ENCODE measurements around the gene ARHGAP24. TPM values are rescaled to one million over a fixed set of nuclear protein-coding genes. Genes with fewer than 3 reads are reported as not detected.

The ARHGAP24 gene
- total and polyA plus RNA-seq, 2 experiments from 2014 or later, result 5.1 to 8.6 TPM

DNA sequence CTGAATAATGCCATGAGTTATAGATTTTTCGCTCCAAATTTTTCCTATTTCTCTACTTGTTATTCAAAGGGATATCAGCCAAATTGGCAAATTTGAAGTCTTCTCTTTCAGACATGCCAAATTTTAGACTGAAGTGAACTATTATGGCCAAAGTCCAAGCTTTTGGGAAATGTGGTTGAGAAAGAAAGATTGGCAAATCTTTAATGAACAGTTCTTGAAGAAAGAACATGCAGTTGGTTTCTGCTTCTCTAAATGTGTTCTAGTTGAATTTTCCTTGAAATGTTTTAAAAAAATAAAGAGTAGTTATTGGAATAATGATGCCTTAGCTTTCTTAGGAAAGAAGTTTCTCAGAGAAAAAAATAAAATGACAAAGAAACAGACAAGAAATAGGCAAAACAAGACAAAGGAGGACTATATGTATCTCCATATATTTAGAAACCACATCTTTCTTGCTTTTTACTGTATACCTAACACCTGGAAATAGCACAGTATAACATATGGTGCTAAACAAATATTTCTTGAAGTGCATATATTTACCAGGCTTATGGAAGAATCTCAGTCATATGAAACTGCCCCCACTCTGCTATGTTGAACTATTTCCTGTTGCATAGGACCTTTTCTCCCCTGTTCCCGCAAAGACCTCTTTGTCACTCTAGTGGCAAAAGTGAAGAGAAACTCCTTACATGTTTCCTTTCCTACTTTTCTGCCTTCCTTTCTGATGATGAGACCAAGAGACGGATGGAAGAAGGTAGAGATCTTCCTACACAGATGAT lies 250.0 kb downstream of the ARHGAP24 start:
- no peaks in the 10 kb centered on the region for H3K9me3 ChIP-seq (ENCODE audit: low read depth)
- no peaks in the 10 kb centered on the region for H3K4me1 ChIP-seq (ENCODE audit: low read depth)
- TF ChIP-seq, protein P1, sequence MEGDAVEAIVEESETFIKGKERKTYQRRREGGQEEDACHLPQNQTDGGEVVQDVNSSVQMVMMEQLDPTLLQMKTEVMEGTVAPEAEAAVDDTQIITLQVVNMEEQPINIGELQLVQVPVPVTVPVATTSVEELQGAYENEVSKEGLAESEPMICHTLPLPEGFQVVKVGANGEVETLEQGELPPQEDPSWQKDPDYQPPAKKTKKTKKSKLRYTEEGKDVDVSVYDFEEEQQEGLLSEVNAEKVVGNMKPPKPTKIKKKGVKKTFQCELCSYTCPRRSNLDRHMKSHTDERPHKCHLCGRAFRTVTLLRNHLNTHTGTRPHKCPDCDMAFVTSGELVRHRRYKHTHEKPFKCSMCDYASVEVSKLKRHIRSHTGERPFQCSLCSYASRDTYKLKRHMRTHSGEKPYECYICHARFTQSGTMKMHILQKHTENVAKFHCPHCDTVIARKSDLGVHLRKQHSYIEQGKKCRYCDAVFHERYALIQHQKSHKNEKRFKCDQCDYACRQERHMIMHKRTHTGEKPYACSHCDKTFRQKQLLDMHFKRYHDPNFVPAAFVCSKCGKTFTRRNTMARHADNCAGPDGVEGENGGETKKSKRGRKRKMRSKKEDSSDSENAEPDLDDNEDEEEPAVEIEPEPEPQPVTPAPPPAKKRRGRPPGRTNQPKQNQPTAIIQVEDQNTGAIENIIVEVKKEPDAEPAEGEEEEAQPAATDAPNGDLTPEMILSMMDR (IDR thresholded peaks at IDR 0.05; ENCODE audit: low read depth, low read length), result no peak
- DNase-seq (ENCODE audit: low read depth in 1 of 2, low spot score in 1 of 2), result peak in 1 of 2 donors; percentile 58
- H3K27ac ChIP-seq, result peak overlapping the region; percentile 21
- no peak overlapping the region for H3K4me3 ChIP-seq
- H3K27me3 ChIP-seq, result no peaks in the 10 kb centered on the region
- H3K36me3 ChIP-seq, result no peaks in the 10 kb centered on the region

DNA sequence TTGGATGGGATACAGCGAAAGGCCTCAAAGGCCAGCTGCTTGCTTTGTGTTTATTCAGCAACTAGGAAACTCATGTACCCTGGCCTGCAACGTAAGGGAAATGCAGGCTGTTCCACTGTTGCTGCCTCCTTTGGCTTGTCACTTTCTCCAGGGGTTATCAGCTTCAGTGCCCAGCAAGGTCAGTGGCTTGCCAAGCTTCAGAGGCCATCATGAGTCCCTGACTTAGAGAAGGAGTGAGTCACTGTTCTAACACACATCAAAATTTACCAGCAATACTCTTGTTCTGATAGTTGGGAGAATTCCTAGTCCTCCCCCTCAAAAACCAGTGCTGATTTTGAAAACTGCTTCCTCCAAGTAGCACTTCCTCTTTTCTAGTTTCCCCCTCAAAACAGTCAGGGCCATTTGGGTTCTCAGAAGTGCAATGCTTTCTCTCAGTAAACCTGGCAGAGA lies 250.8 kb downstream of the ARHGAP24 start:
- Histone ChIP-seq H3K4me1 (ENCODE audit: low read depth) (no peaks in the 10 kb centered on the region), H3K27ac (peak overlapping the region; percentile 21), H3K9me3 (ENCODE audit: low read depth) (no peaks in the 10 kb centered on the region), H3K27me3 (no peaks in the 10 kb centered on the region), H3K36me3 (no peaks in the 10 kb centered on the region), H3K4me3 (no peak overlapping the region)
- TF ChIP-seq, protein P1 (IDR thresholded peaks at IDR 0.05; ENCODE audit: low read depth, low read length), result no peak
- DNase-seq (ENCODE audit: low read depth in 1 of 2, low spot score in 1 of 2), result peak; percentile 35 to 62

DNA sequence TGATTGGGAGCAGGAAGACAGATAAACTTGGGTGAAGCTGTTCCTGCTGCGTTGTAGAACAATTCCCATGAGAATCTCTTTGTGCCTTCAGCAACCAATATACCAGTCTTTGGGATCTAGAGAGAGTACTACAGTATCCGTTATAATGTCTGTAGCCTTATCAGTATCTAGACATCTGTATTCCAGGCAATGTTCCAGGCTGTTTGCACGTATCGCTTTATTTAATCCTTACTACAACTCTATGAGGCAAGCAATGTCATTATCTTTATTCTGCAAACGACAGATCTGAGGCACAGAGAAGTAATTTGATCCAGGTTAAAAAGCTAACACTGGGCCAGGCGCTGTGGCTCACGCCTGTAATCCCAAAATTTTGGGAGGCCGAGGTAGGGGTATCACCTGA lies 251.6 kb downstream of the ARHGAP24 start:
- no peaks in the 10 kb centered on the region for H3K36me3 ChIP-seq
- H3K27ac ChIP-seq, result no peak overlapping the region

DNA sequence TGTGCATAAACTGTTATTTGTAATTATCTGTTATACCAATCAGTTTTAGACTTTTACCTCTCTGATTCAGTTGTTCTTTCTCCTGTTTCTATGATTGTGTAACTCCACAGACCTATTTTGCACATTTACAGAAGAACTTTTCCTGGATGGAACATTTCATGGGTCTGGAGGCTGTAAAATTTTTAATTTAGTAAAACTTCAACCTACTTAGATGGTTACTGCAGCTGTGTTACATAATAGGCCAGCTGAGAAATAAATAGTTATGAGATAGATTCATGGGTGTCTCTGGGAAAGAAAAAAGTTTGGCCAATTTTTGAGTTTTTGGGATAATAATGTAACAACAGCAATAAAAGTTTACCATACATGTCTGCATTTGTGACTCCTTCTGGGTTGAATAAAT lies 253.5 kb downstream of the ARHGAP24 start:
- Histone ChIP-seq H3K27ac (no peak overlapping the region), H3K4me1 (ENCODE audit: low read depth) (no peaks in the 10 kb centered on the region)
- TF ChIP-seq, protein P1 (IDR thresholded peaks at IDR 0.05; ENCODE audit: low read depth, low read length), result no peak

More for the DNA sequence above, 251.6 kb downstream of the ARHGAP24 start:
- Histone ChIP-seq H3K4me3 (no peak overlapping the region), H3K4me1 (ENCODE audit: low read depth) (no peaks in the 10 kb centered on the region), H3K27me3 (no peaks in the 10 kb centered on the region), H3K9me3 (ENCODE audit: low read depth) (no peaks in the 10 kb centered on the region)
- TF ChIP-seq, protein P1 (IDR thresholded peaks at IDR 0.05; ENCODE audit: low read depth, low read length), result no peak
- no peak for DNase-seq (ENCODE audit: low read depth in 1 of 2, low spot score in 1 of 2)

DNA sequence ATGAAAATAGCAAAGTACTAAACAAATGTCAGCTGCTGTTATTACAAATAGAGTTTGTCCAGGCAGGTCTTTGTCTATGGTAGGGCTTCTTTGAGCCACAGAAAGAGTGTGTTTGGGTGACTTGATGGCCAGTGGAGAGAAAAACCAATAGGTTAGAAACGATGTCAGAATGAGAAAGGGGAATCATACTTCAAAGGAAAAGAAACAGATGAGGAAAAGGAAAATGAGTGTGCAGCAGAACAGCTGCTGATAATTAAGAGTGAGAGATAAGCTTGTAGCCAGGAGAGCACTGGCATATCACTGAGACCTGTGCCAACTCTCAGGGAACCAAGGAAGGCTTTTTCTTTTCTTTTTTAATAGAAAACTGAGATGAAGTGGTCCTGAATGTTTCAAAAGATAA lies 257.2 kb downstream of the ARHGAP24 start:
- DNase-seq (ENCODE audit: low read depth in 1 of 2, low spot score in 1 of 2), result no peak
- Histone ChIP-seq H3K27me3 (no peaks in the 10 kb centered on the region), H3K27ac (no peak overlapping the region), H3K4me3 (no peak overlapping the region), H3K4me1 (ENCODE audit: low read depth) (no peaks in the 10 kb centered on the region), H3K9me3 (ENCODE audit: low read depth) (no peaks in the 10 kb centered on the region), H3K36me3 (no peaks in the 10 kb centered on the region)
- TF ChIP-seq, protein P1 (IDR thresholded peaks at IDR 0.05; ENCODE audit: low read depth, low read length), result no peak

More for the DNA sequence above, 253.5 kb downstream of the ARHGAP24 start:
- no peaks in the 10 kb centered on the region for H3K27me3 ChIP-seq
- H3K36me3 ChIP-seq, result no peaks in the 10 kb centered on the region
- H3K9me3 ChIP-seq (ENCODE audit: low read depth), result no peaks in the 10 kb centered on the region
- no peak for DNase-seq (ENCODE audit: low read depth in 1 of 2, low spot score in 1 of 2)
- no peak overlapping the region for H3K4me3 ChIP-seq
